Psoas muscle (tissue), 8 donors: Measurements from ENCODE around the gene RPS6KA2. TPM values are rescaled to one million over a fixed set of nuclear protein-coding genes. Genes with fewer than 3 reads are reported as not detected.
A peak's percentile ranks its signal among the peaks of the same experiment; 100 is the strongest.

ENCODE experiments used
- ATAC-seq, 4 donors: fragments of 200-7000 bp; cut with Tn5 transposase; one replicate each; pipeline ENCODE4 v1.9.1; 2020; ENCODE audit warnings: moderate library complexity in 3 of 4, mild to moderate bottlenecking in 2 of 4
- DNase-seq, 2 donors: peaks; one replicate each; pipeline ENCODE4 v3.0.0-alpha.2; 2020
- H3K27ac ChIP-seq: fragments of 200-600 bp; one replicate; pipeline ENCODE4 v1.8.0; 2022
- H3K27me3 ChIP-seq, 3 donors: fragments of 200-600 bp in 1 of 3; one replicate each; pipeline versions ENCODE4 v1.6.1 to v1.8.0; 2013 to 2022; ENCODE audit warnings: low read length in 2 of 3, mild to moderate bottlenecking in 2 of 3, moderate library complexity in 1 of 3; ENCODE audit not compliant: insufficient read depth in 3 of 3
- H3K36me3 ChIP-seq, 2 donors: fragments of 200-600 bp in 1 of 2; one replicate each; pipeline versions ENCODE4 v1.6.1 to v1.8.0; 2013 to 2022; ENCODE audit warnings: low read depth in 1 of 2, mild to moderate bottlenecking in 1 of 2, moderate library complexity in 1 of 2; ENCODE audit not compliant: insufficient read depth in 1 of 2
- H3K4me1 ChIP-seq: fragments of 200-600 bp; one replicate; pipeline ENCODE4 v1.8.0; 2022
- H3K4me3 ChIP-seq: fragments of 200-600 bp; one replicate; pipeline ENCODE4 v1.8.0; 2022; ENCODE audit warnings: mild to moderate bottlenecking
- H3K9me3 ChIP-seq: fragments of 200-600 bp; one replicate; pipeline ENCODE4 v1.8.0; 2022
- CTCF ChIP-seq: fragments of 200-600 bp; IDR thresholded peaks from one replicate; pipeline ENCODE4 v1.8.0; 2022; ENCODE audit warnings: antibody characterized with exemption
- WGBS, 3 donors: extraction: QIAGEN DNeasy Blood & Tissue Kit; methylation state at CpG; one replicate each; pipeline versions ENCODE4 v1.1.6 to v1.1.7; 2013; 5-methylcytosine and 5-hydroxymethylcytosine counted together
- intact Hi-C, 2 donors: fragments of 100-400 bp; cut with DNase I; formaldehyde crosslinking; loops; one replicate each; pipeline versions ENCODE4 v1.11.0 to v1.14.2; 2022
- polyA plus RNA-seq, 3 donors: library from polyadenylated mRNA; stranded (reverse); fragments of 200-250 nt; gene quantifications; one replicate each; pipeline ENCODE4 v1.2.3, GENCODE V29; 2013
- total RNA-seq, 4 donors: library from RNA; stranded (reverse); fragmentation: NEBNext Ultra II Directional in 2 of 4; extraction: Animal tissue kit (Norgen Biotek cat#: 25700) in 2 of 4; gene quantifications; one replicate each; pipeline versions ENCODE4 v1.2.1 to v1.2.4, GENCODE V29; 2021 to 2023
- donor health status: healthy with polysubstance abuse.
- donor health status: DM: no; HTN: no; CAD: no; lungs with moderate emphysema.
- donor health status: Bipolar disorder and iron deficiency.
- donor health status: healthy.
- donor health status: DM: yes; HTN: yes; CAD: no.
- donor health status: DM: no; HTN: no; CAD: no.
- donor health status: DM: no; HTN: no; CAD: no.
- donor health status: DM: yes; HTN: yes; CAD: no.

RPS6KA2 gene
- total and polyA plus RNA-seq, 7 donors: 7.8 to 40.4 (median 20.0) TPM

GRCh38 chr6:166361077-166361429, 266.0 kb downstream of the RPS6KA2 start:
- H3K4me1 ChIP-seq: peaks cover 44% of the 10 kb centered on the region
- H3K27ac ChIP-seq: peak overlapping the region; percentile 49

DNA sequence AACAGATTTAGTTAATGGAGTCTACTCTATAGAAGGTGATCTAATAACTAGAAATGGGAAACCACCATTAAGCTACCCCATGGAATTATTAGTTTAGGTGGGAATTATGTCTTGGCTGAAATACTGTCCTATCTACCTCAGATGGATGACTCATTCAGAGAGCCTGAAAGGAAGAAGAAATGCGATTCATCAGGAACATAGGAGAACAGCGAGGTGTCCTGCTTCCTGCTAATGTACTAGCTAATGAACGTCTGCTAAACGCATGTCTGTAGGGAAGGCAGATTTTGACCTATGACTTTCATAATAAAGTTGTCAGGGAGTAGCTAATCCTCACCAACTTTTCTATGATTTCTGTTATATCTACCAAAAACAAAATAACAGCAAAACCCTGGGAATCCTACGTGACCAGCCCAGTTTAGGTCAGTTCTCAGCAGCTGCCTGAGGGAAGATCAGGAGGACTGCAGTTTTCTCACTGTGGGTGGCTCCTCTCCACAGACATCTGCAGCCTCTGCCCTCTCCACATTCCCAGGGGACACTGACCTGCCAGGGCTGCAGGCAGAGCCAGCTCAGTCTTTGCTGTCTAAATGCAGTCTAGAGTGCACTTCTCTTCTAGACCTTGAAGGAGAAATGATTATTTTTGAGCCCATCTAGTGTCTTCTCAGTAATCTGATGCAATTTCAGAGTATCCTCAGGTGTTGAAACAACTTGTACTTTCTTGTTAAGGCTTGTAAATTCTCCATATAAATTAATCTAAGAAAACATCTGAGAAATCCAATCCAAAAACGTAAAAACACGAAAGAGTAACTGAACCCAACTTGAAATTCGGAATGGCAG, 266.6 kb downstream of the RPS6KA2 start:
- Histone ChIP-seq H3K9me3 (no peaks in the 10 kb centered on the region), H3K4me1 (peaks cover 38% of the 10 kb centered on the region), H3K27me3 (no peaks in the 10 kb centered on the region), H3K4me3 (no peak overlapping the region), H3K36me3 (peaks cover 0 to 13% of the 10 kb centered on the region in 2 donors), H3K27ac (peak overlapping the region; percentile 48)
- TF ChIP-seq CTCF: no peak
- intact Hi-C loops: no loop called here
- ATAC-seq: peak; percentile 48 to 63 (median 61)
- WGBS, 3 donors: 32 to 44% (median 33%) methylated on average over 8 of the region's 8 CpGs
- peak in 1 of 2 donors; percentile 55 for DNase-seq

More at GRCh38 chr6:166361077-166361429, 266.0 kb downstream of the RPS6KA2 start:
- WGBS, 3 donors: 20 to 41% (median 27%) methylated on average over 3 of the region's 3 CpGs
- Histone ChIP-seq H3K27me3 (no peaks in the 10 kb centered on the region), H3K9me3 (no peaks in the 10 kb centered on the region), H3K36me3 (peaks cover 0 to 14% of the 10 kb centered on the region in 2 donors), H3K4me3 (no peak overlapping the region)
- ATAC-seq (peak; percentile 87 to 96 (median 93)), DNase-seq (peak; percentile 61 to 79)
- intact Hi-C loops: no loop called here
- no peak for TF ChIP-seq CTCF

Other genes with a start within 250 kb of the RPS6KA2 start
- 100 to 1,000 TPM in 2 of 4 donors, 10 to 100 TPM in 2; 76.2 to 153 (median 108) TPM for gene MPC1, start 244.3 kb downstream of the RPS6KA2 start, total RNA-seq
- 100 to 1,000 TPM; 128 to 193 (median 172) TPM for gene MPC1, start 244.3 kb downstream of the RPS6KA2 start, polyA plus RNA-seq
- 1 to 10 TPM in 1 of 4 donors, under 1 TPM in 3; 0.17 to 1.3 (median 0.72) TPM for gene RAMACL, start 40.6 kb downstream of the RPS6KA2 start, total RNA-seq
- under 1 TPM; 0.25 to 0.48 (median 0.38) TPM for gene RAMACL, start 40.6 kb downstream of the RPS6KA2 start, polyA plus RNA-seq